Immature natural killer cell (primary cell): Measurements from ENCODE around the gene GMCL1. TPM values are rescaled to one million over a fixed set of nuclear protein-coding genes. Genes with fewer than 3 reads are reported as not detected.
A peak's percentile ranks its signal among the peaks of the same experiment; 100 is the strongest.

Experiments
- DNase-seq, 3 donors: peaks; one replicate each; pipeline ENCODE4 v3.0.0; 2022; ENCODE audit warnings: mixed read lengths in 1 of 3
- H3K27ac Mint-ChIP-seq, 6 donors: one replicate each; pipeline ENCODE4 v1.8.0; 2020; ENCODE audit warnings: mixed read lengths in 6 of 6, mild to moderate bottlenecking in 5 of 6, inconsistent platforms in 4 of 6, moderate library complexity in 3 of 6
- H3K27me3 Mint-ChIP-seq, 3 donors: one replicate each; pipeline ENCODE4 v1.8.0; 2020 to 2021; ENCODE audit warnings: low read depth in 3 of 3, mild to moderate bottlenecking in 3 of 3, mixed read lengths in 3 of 3, moderate library complexity in 3 of 3, inconsistent platforms in 1 of 3
- H3K36me3 Mint-ChIP-seq, 3 donors: one replicate each; pipeline ENCODE4 v1.8.0; 2020; ENCODE audit warnings: mixed read lengths in 3 of 3, inconsistent platforms in 2 of 3, mild to moderate bottlenecking in 2 of 3
- H3K4me1 Mint-ChIP-seq, 2 donors: one replicate each; pipeline ENCODE4 v1.8.0; 2020; ENCODE audit warnings: inconsistent platforms in 2 of 2, mild to moderate bottlenecking in 2 of 2, mixed read lengths in 2 of 2, moderate library complexity in 1 of 2
- H3K4me3 Mint-ChIP-seq, 5 donors: one replicate each; pipeline ENCODE4 v1.8.0; 2020; ENCODE audit warnings: mild to moderate bottlenecking in 5 of 5, mixed read lengths in 5 of 5, inconsistent platforms in 3 of 5, moderate library complexity in 3 of 5
- H3K9me3 Mint-ChIP-seq, 6 donors: one replicate each; pipeline ENCODE4 v1.8.0; 2020; ENCODE audit warnings: mild to moderate bottlenecking in 6 of 6, mixed read lengths in 6 of 6, inconsistent platforms in 4 of 6, moderate library complexity in 3 of 6
- polyA plus RNA-seq, 3 donors: library from polyadenylated mRNA; unstranded; fragments of 300-500 nt; fragmentation: Illumina TruSeq; gene quantifications; one replicate each; pipeline ENCODE4 v1.2.3, GENCODE V29; 2021

Gene GMCL1
- polyA plus RNA-seq, 3 donors from 2014 or later: 38.4 to 52.9 (median 38.9) TPM

- H3K27ac Mint-ChIP-seq: no peak overlapping the region
- H3K9me3 Mint-ChIP-seq: no peaks in the 10 kb centered on the region
- peaks cover 13 to 22% of the 10 kb centered on the region in 2 donors for H3K4me1 Mint-ChIP-seq
- no peak overlapping the region for H3K4me3 Mint-ChIP-seq
- H3K36me3 Mint-ChIP-seq: peaks cover 20 to 43% (median 24%) of the 10 kb centered on the region in 3 donors
- peaks cover 0 to 1% (median 0%) of the 10 kb centered on the region in 3 donors for H3K27me3 Mint-ChIP-seq
- DNase-seq: no peak
Measured at GRCh38 chr2:69907216-69907615, 77.8 kb downstream of the GMCL1 start.

GRCh38 chr2:69911985-69912563 lies 82.6 kb downstream of the GMCL1 start:
- peak; percentile 51 to 71 (median 66) for DNase-seq
- Mint-ChIP-seq H3K4me1 (peaks cover 26 to 37% of the 10 kb centered on the region in 2 donors), H3K4me3 (peak overlapping the region in 1 of 5 donors; percentile 19), H3K27me3 (peaks cover 5 to 7% (median 6%) of the 10 kb centered on the region in 3 donors), H3K9me3 (no peaks in the 10 kb centered on the region), H3K27ac (peak overlapping the region; percentile 64 to 89 (median 79)), H3K36me3 (peaks cover 7 to 22% (median 12%) of the 10 kb centered on the region in 3 donors)

GRCh38 chr2:69914164-69914949 lies 84.9 kb downstream of the GMCL1 start:
- Mint-ChIP-seq H3K27me3 (peaks cover 5 to 7% (median 7%) of the 10 kb centered on the region in 3 donors), H3K27ac (peak overlapping the region; percentile 73 to 95 (median 88)), H3K9me3 (no peaks in the 10 kb centered on the region), H3K4me1 (peaks cover 37 to 51% of the 10 kb centered on the region in 2 donors), H3K4me3 (peak overlapping the region; percentile 83 to 88 (median 85)), H3K36me3 (peaks cover 0 to 15% (median 11%) of the 10 kb centered on the region in 3 donors)
- peak; percentile 100 for DNase-seq

GRCh38 chr2:69914950-69915945 lies 85.8 kb downstream of the GMCL1 start, which contains the start of gene MXD1:
TSS of gene MXD1 (plus strand) at chr2:69915109. CDS start at chr2:69915331, 222 bp downstream.
- Mint-ChIP-seq H3K36me3 (peaks cover under 1 to 11% (median 7%) of the 10 kb centered on the region in 3 donors), H3K4me3 (peak within 1 kb of the TSS; percentile 83 to 88 (median 85)), H3K27me3 (peaks cover 5 to 8% (median 6%) of the 10 kb centered on the region in 3 donors), H3K27ac (peak within 1 kb of the TSS; percentile 75 to 95 (median 90)), H3K9me3 (no peaks in the 10 kb centered on the region), H3K4me1 (peaks cover 37 to 51% of the 10 kb centered on the region in 2 donors)
- DNase-seq: peak in 2 of 3 donors; percentile 12

- no peak for DNase-seq
- Mint-ChIP-seq H3K9me3 (no peaks in the 10 kb centered on the region), H3K27me3 (peaks cover 5 to 8% (median 6%) of the 10 kb centered on the region in 3 donors), H3K4me3 (peak overlapping the region; percentile 77 to 85 (median 80)), H3K27ac (peak overlapping the region; percentile 63 to 90 (median 74)), H3K4me1 (peaks cover 37 to 51% of the 10 kb centered on the region in 2 donors), H3K36me3 (peaks cover 4 to 13% (median 10%) of the 10 kb centered on the region in 3 donors)
Measured at GRCh38 chr2:69916106-69916505, 86.6 kb downstream of the GMCL1 start.

GRCh38 chr2:69917852-69918251 lies 88.4 kb downstream of the GMCL1 start:
- no peak for DNase-seq
- Mint-ChIP-seq H3K4me1 (peaks cover 33 to 48% of the 10 kb centered on the region in 2 donors), H3K36me3 (peaks cover 10 to 20% (median 16%) of the 10 kb centered on the region in 3 donors), H3K4me3 (peak overlapping the region in 1 of 5 donors; percentile 5), H3K27me3 (peaks cover 5 to 8% (median 6%) of the 10 kb centered on the region in 3 donors), H3K27ac (peak overlapping the region in 4 of 6 donors; percentile 42 to 62 (median 54)), H3K9me3 (no peaks in the 10 kb centered on the region)

- Mint-ChIP-seq H3K27ac (peak overlapping the region in 3 of 6 donors; percentile 46 to 62 (median 62)), H3K9me3 (no peaks in the 10 kb centered on the region), H3K4me3 (no peak overlapping the region), H3K27me3 (peaks cover 5 to 8% (median 6%) of the 10 kb centered on the region in 3 donors), H3K36me3 (peaks cover 12 to 22% (median 17%) of the 10 kb centered on the region in 3 donors), H3K4me1 (peaks cover 35 to 48% of the 10 kb centered on the region in 2 donors)
- DNase-seq: no peak
Measured at GRCh38 chr2:69918401-69918800, 88.9 kb downstream of the GMCL1 start.

- Mint-ChIP-seq H3K27me3 (peaks cover 0 to 2% (median 0%) of the 10 kb centered on the region in 3 donors), H3K4me3 (no peak overlapping the region), H3K4me1 (peaks cover 17 to 48% of the 10 kb centered on the region in 2 donors), H3K36me3 (peaks cover 16 to 30% (median 18%) of the 10 kb centered on the region in 3 donors), H3K27ac (no peak overlapping the region), H3K9me3 (no peaks in the 10 kb centered on the region)
- no peak for DNase-seq
Measured at GRCh38 chr2:69923116-69923515, 93.7 kb downstream of the GMCL1 start.

GRCh38 chr2:69926849-69927515 lies 97.5 kb downstream of the GMCL1 start:
- Mint-ChIP-seq H3K4me3 (no peak overlapping the region), H3K36me3 (peaks cover 7 to 21% (median 12%) of the 10 kb centered on the region in 3 donors), H3K27ac (peak overlapping the region in 1 of 6 donors; percentile 54), H3K27me3 (peaks cover 0 to 1% (median 0%) of the 10 kb centered on the region in 3 donors), H3K9me3 (no peaks in the 10 kb centered on the region), H3K4me1 (peaks cover 29 to 72% of the 10 kb centered on the region in 2 donors)
- no peak for DNase-seq

Other genes with a start within 250 kb of the GMCL1 start
- gene AAK1, start 185.9 kb upstream of the GMCL1 start, polyA plus RNA-seq: 100 to 1,000 TPM in 1 of 3 donors, 10 to 100 TPM in 2; 23.1 to 121 (median 38.2) TPM
- gene ANXA4, start 87.5 kb upstream of the GMCL1 start, polyA plus RNA-seq: 10 to 100 TPM; 80.8 to 86.1 (median 85.5) TPM
- gene SNRNP27, start 64.3 kb downstream of the GMCL1 start, polyA plus RNA-seq: 10 to 100 TPM; 65.4 to 79.7 (median 78.8) TPM
- 10 to 100 TPM; 10.6 to 22.9 (median 18.6) TPM for gene MXD1, start 85.4 kb downstream of the GMCL1 start, polyA plus RNA-seq
- 1 to 10 TPM in 1 of 3 donors, under 1 TPM in 2; 0.09 to 1.8 (median 0.29) TPM for gene ASPRV1, start 132.0 kb downstream of the GMCL1 start, polyA plus RNA-seq